GM21528 (cell line): ENCODE results near the gene LRCOL1.

Experiments
- ATAC-seq: cut with Tn5 transposase; IDR thresholded peaks from one replicate; pipeline ENCODE4 v1.9.1; 2021; ENCODE audit warnings: mild to moderate bottlenecking, moderate library complexity; ENCODE audit not compliant: unreplicated experiment, low FRiP score

The LRCOL1 gene

GRCh38 chr12:132554845-132555630 lies 55.3 kb downstream of the LRCOL1 start:
- ATAC-seq, result no peak
